ENCODE data around the gene SERPINE3. TPM values are rescaled to one million over a fixed set of nuclear protein-coding genes. Genes with fewer than 3 reads are reported as not detected.

SERPINE3 gene
- total and polyA plus RNA-seq, 2 of the 4 experiments (the other 2 are of a cell fraction) = not detected

- 56% methylated on average over 2 of the region's 3 CpGs; no CpG with 5 or more reads in 1 of the 2 experiments for whole genome bisulfite sequencing, 2 experiments (ENCODE audit: extremely low coverage in 2 of 2, insufficient read length in 1 of 2)
- Histone ChIP-seq H3K56ac (ENCODE audit: extremely low read depth, insufficient read depth, low read length) (no peak overlapping the region), H4K91ac (ENCODE audit: insufficient read depth, low read depth, low read length) (no peak overlapping the region), H2BK5ac (ENCODE audit: low read depth, low read length, poor library complexity, severe bottlenecking) (no peak overlapping the region), H3K18ac (ENCODE audit: low read depth, low read length) (no peak overlapping the region), H3K4me3 (ENCODE audit: insufficient read depth, low read depth, low read length) (no peak overlapping the region), H3K4me1 (ENCODE audit: control insufficient read depth, insufficient read depth, low read length) (peaks cover 2% of the 10 kb centered on the region; the same call in 1 of the 2 replicates), H2AK5ac (ENCODE audit: low read depth, low read length) (no peak overlapping the region), H3K9me3 (ENCODE audit: control insufficient read depth, insufficient read depth, low read length) (no peaks in the 10 kb centered on the region), H2AK9ac (replicated peaks; ENCODE audit: low read depth, low read length, poor library complexity) (no peak overlapping the region), H3K36me3 (ENCODE audit: control insufficient read depth, insufficient read depth, low read length) (no peaks in the 10 kb centered on the region), H2BK120ac (ENCODE audit: low read depth, low read length) (no peak overlapping the region), H3K14ac (replicated peaks; ENCODE audit: low read depth, low read length) (no peak overlapping the region), H3K79me1 (ENCODE audit: low read depth in 1 of 2, low read length in 2 of 2) (no peaks in the 10 kb centered on the region), H4K8ac (ENCODE audit: low read depth in 2 of 2, low read length in 2 of 2) (no peak overlapping the region), H3K9ac (ENCODE audit: low read depth, low read length) (no peak overlapping the region), H3K4me2 (ENCODE audit: low read depth, low read length) (no peak overlapping the region), H4K5ac (ENCODE audit: low read depth, low read length) (no peak overlapping the region), H3K27ac (ENCODE audit: insufficient read depth, low read length) (no peak overlapping the region), H3K27me3 (ENCODE audit: control insufficient read depth, insufficient read depth, low read length) (peaks cover 15% of the 10 kb centered on the region), H3K9me1 (ENCODE audit: insufficient read depth, low read length) (no peaks in the 10 kb centered on the region), H3K4ac (ENCODE audit: low read depth, low read length) (no peak overlapping the region), H2BK20ac (ENCODE audit: low read depth, low read length) (no peak overlapping the region), H3K23ac (ENCODE audit: low read depth, low read length) (no peak overlapping the region), H2BK15ac (ENCODE audit: low read depth, low read length) (no peak overlapping the region), H2AFZ (replicated peaks; ENCODE audit: low read length, poor library complexity) (no peak overlapping the region), H4K20me1 (ENCODE audit: insufficient read depth, low read length) (no peaks in the 10 kb centered on the region)
- ATAC-seq (ENCODE audit: low read depth) (no peak), DNase-seq (no peak)
- in situ Hi-C loops (cut with MboI; ENCODE audit: low sequenced_read_pairs) = no loop called here
- TF ChIP-seq USF2 (IDR thresholded peaks at IDR 0.05; ENCODE audit: low read depth, low read length) = no peak
- no peak for TF ChIP-seq POLR2A (IDR thresholded peaks at IDR 0.05; ENCODE audit: low read depth, low read length)
- TF ChIP-seq CHD1 (IDR thresholded peaks at IDR 0.05; ENCODE audit: low read depth, low read length) = no peak
- no peak for TF ChIP-seq CTCF (conservative IDR thresholded peaks at IDR 0.05; ENCODE audit: low read depth, low read length)
- TF ChIP-seq MAZ (IDR thresholded peaks at IDR 0.05; ENCODE audit: borderline replicate concordance, low read depth, low read length) = no peak
- no peak for TF ChIP-seq MAFK (IDR thresholded peaks at IDR 0.05; ENCODE audit: low read depth, low read length)
- no peak for TF ChIP-seq NFE2L2 (IDR thresholded peaks at IDR 0.05; ENCODE audit: low read depth, low read length)
- intact Hi-C loops (cut with micrococcal nuclease) = no loop called here
- no TSS peak for BruUV-seq (replicated peaks)
- CTCF ChIA-PET = no interaction called here
- POLR2A ChIA-PET (ENCODE audit: unreplicated experiment) = no interaction called here
- dilution Hi-C loops (cut with HindIII; ENCODE audit: low sequenced_read_pairs, unreplicated experiment) = no loop called here
Measured at GRCh38 chr13:51318876-51319275, 20.6 kb upstream of the SERPINE3 start.
